ENCODE results near the gene POLR2J2.
"Not testable (repeated sequence)": the region's sequence is repeated elsewhere in the genome, so short reads cannot be mapped to it uniquely, and the experiment has no call there.

The POLR2J2 gene

DNA sequence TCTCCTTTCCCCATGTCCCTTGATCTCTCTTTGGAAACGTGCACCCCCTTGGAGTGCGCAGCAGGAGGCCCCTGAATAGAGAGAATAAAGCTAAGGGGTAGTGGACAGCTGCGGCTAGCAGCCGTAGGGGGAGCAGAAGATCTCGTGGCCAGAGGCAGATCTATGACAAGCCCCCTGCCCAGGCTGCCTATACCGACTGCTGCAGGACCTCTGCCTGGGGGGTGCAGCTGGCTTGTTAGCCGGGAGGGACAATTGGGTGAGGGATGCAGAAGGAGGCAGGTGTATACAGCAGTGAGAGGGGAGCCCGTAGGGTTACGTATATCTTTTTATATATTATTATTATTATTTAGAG is 469 bp upstream of the POLR2J2 start:
- not testable (repeated sequence) for DNase-seq (ENCODE audit: low read depth)

DNA sequence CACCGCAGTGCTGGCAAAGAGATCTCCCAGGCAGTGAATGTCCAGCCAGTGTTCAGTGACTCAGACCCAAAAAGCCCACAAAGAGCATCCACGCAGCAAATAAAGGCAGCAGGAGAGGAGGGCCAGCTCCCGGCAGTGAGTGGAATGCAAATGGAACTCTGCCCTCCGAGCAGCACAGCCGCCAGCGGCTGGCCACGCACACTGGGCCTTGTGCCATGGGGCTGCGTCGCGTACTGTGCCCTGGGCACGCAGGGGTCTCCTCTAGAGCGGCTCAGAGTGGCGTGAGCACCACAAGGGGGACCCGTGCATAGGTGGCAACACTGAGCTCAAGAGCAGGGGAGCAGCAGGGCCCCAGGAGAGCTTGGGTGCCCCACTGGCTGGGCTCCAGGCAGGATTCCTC is 3.9 kb downstream of the POLR2J2 start:
- not testable (repeated sequence) for DNase-seq (ENCODE audit: low read depth)

DNA sequence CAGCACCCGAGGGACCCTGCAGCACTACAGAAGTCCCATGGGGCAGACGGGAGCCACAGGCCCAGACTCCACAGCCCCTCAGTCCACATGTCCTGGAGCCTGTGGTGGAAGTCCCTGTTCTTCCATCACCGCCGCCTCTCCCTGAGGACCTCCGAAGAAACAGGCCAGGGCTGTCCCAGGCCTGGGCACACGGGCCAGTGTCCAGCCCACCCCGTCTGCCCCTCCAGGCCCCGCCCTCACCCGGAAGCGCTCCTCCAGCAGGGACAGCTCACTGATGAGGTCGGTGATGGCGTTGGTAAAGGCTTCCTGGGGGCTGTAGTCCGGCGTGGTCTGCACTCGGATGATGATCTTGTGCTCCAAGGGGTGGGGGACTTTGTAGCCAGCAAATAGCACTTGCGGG is 4.6 kb downstream of the POLR2J2 start:
- DNase-seq (ENCODE audit: low read depth) = not testable (repeated sequence)

DNA sequence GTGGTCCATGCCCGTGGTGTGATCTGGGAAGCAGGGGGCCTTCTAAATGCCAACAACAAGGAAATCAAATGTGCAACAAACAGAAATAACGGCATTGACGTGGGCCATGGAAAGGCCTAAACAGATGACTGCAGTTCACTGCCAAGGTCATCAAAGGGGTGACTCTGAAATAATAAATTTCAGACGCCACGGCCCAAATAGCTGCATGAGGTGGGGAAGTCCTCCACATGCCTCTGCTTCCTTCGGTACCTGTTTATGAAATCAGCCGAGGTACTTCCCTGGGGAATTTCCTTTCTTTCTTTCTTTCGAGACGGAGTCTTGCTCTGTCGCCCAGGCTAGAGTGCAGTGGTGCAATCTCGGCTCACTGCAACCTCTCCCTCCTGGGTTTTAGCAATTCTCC is 6.7 kb downstream of the POLR2J2 start:
- not testable (repeated sequence) for DNase-seq (ENCODE audit: low read depth)

DNA sequence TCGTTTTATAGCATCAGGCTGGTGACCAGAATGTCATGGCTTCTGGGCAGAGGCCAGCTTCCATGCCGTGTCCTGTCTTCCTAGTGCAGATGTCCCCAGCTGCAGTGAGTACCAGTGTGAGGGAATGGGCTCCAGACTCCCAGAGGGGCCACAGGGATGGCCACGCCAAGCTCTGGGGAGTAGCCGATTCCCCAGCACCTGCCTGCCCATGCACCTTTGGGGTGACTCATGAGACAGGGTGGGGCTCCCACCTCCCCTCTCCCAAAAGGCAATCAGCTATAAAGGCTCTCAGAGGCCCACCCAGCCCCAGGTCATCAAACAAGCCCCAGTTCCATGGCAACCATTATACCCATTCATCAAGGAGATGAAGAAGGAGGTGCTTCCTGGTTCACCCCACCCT is 21.5 kb downstream of the POLR2J2 start, which contains the start of gene SPDYE2B:
Gene SPDYE2B, plus strand, starts transcription at position 396 of the 400 bp plus-strand sequence. CDS start 2,030 bp downstream, outside the sequence.
- DNase-seq (ENCODE audit: low read depth) = not testable (repeated sequence)

DNA sequence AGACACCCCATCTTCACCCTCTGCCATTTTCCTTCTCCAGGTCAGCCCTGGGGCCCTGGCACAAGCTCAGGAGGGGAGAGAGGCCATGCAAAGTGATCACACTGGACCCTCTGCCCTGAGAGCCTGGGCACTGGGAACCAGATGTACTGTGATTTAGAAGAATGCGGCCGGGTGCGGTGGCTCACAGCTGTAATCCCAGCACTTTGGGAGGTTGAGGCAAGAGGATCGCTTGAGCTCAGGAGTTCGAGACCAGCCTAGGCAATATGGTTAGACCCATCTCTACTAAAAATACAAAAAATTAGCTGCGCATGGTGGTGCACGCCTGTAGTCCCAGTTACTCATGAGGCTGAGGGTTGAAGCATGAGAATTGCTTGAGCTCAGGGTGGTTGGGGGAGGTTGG is 23.6 kb downstream of the POLR2J2 start:
- not testable (repeated sequence) for DNase-seq (ENCODE audit: low read depth)

DNA sequence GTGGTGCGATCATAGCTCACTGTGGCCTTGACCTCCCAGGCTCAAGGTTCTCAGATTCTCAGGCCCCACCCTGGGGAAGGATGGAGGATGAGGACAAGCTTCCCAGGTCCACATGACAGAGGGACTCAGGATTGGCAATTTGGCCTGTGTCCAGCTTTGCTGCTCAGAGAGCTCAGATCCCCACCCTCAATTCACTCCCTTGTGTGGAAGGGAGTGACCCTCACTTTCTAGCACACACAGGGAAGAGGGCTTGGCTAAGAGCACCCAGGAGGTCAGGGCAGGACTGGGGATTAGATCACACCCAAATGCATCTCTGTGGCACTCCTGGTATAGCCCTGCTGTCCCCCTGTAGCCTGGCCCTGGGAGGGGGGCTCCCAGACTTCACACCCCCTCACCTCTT is 28.1 kb downstream of the POLR2J2 start:
- DNase-seq (ENCODE audit: low read depth) = not testable (repeated sequence)

DNA sequence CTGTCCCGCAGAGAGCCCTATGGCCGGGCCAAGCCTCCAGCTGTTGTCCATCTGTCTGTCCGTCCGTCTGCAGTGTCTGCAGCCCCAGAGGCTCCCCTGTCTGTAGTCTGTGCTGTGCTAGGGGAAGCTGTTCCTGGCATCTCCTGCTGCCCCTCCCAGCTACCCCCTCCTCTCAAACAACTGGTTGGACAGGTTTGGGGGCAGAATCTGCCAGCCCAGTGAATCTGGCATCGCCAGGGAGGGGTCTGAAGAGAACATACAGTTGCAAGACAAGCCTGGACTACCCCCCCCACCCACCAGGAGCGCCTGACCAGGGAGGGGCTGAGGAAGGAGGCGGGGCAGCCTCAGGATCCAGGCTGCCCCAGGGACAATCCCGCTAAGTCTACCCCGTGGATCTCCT is 28.8 kb downstream of the POLR2J2 start, which contains the start of gene UPK3BL1:
Gene UPK3BL1, minus strand, starts transcription at position 101 of the 400 bp plus-strand sequence. Its CDS starts 50 bp downstream, at position 51.
- not testable (repeated sequence) for DNase-seq (ENCODE audit: low read depth)

DNA sequence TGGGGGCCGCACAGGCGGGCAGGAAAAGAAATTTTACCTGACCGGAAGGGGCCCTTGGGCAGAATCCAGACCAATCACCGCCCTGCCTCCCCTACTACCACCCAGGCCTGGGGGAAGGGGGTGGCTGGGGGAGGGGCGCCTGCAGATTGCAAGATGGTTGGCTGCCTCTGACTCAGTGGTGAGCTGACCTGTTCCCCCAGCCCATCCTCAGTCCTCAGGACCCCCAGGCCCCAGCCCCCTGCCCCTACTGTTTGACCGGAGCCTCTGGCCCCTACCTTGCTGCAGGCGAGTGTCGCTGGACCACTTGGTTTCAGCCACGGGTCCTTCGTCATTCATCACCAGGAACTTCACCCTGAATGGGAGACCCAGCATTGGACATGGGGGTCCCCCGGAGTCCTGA is 32.6 kb downstream of the POLR2J2 start:
- DNase-seq (ENCODE audit: low read depth) = not testable (repeated sequence)

DNA sequence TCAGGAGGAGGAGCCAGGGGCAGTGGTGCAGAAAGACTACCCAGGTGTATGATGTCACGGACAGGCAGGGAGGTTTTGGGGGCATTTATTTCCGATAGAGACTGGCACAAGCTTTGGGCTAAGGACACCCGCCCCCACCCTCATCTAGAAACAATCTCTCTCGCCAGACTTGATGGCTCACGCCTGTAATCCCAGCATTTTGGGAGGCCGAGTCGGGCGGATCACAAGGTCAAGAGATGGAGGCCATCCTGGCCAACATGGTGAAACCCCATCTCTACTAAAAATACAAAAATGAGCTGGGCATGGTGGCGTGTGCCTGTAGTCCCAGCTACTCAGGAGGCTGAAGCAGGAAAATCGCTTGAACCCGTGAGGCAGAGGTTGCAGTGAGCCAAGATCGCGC is 34.5 kb downstream of the POLR2J2 start:
- DNase-seq (ENCODE audit: low read depth) = not testable (repeated sequence)

DNA sequence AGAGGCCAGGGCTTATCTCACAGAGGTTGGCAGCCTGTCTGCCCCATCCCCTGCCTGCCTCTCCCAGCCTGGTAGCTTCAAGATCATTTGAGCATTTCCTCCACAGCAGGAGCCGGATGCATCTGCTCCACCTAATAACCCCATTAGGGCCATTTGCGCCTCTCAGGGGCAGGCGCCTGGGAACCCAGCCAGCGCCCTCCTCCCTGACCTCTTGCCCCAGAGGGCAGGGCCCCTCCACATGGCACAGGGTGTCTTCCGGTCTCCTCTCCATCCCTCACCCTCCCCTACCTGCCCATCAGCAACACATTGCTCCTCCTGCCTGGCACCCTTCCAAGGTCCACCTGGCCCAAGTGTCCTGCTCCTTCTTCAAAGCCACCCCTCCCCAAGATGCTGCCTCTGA is 36.1 kb downstream of the POLR2J2 start:
- DNase-seq (ENCODE audit: low read depth) = not testable (repeated sequence)

DNA sequence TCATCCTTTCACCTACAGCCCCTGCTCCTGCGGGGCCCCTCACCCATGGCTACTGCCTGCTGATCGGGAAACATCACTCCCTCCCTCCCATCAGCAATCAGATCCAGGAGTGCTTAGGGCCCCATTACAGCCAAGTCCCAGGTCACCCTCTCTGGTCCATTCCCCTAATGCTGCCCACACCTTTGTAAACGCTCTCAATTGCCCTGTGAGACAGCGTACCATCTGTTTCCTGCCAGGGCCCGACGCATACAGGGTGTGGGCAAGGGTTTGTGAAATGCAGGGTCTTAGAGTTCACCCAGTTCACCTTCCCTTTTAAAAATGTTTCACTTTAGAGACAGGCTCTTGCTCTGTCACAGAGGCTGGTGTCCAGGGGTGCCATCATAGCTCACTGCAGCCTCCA is 37.2 kb downstream of the POLR2J2 start:
- not testable (repeated sequence) for DNase-seq (ENCODE audit: low read depth)

DNA sequence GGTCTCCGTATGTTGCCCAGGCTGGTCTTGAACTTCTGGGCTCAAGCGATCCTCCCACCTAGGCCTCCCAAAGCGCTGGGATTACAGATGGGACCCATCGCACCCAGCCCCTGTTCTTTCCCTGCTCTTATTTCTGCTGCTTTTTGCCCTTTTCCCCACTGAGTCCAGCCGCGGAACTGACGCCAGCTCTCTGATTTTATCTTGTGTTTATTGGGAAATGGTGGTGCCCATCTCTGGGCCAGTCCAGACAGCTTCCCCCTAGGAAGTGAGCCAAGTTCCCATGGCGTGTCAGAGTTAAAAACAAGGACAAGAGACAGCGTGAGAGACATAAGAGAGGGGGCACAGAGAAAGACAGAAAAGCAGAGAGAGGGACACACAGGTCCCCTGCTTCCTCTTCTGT is 40.8 kb downstream of the POLR2J2 start:
- not testable (repeated sequence) for DNase-seq (ENCODE audit: low read depth)

DNA sequence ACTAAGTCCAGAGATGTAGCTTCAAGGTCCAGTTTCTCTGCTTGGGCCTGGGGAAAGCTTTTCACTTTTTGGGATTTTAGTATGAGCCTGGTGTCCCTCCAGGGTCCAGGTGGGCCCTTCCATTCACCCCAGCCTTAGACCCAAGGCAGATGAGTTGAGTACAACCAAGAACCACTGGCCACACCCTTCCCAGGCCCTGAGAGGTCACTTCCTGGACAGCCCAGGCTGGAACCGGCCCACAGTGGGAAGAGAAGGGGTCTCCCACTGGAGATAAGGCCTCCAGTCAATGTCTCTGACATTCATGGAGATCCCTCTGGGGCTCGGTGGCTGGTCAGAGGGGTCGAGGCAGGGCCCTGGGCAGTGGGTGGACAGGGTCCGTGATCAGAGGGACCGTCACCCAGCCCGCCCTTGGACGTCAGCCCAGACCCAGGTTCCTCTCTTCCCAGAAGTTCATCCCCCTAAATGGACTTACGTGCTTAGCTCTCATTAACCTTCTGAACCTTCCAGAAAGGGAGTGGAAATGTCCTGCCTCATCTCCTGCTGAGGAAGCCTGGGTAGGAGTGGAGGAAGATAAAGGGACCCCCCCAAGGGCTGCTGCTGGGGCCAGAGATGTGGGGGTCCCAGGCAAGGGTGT is 44.1 kb downstream of the POLR2J2 start:
- not testable (repeated sequence) for DNase-seq (ENCODE audit: low read depth)

DNA sequence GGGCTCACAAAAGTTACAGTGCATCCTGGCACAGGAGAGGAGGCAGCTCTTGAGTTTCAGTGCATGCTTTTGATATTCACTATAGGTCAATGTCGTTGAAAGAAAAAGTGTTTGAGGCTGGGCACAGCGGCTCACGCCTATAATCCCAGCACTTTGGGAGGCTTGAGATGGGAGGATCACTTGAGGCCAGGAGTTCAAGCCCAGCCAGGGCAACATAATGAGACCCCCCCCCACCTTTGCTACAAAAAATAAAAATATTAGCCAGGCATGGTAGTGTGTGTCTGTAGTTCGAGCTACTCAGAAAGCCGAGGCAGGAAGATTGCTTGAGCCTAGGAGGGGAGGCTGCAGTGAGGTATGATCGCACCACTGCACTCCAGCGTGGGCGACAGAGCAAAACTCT is 53.3 kb downstream of the POLR2J2 start:
- DNase-seq (ENCODE audit: low read depth) = not testable (repeated sequence)

DNA sequence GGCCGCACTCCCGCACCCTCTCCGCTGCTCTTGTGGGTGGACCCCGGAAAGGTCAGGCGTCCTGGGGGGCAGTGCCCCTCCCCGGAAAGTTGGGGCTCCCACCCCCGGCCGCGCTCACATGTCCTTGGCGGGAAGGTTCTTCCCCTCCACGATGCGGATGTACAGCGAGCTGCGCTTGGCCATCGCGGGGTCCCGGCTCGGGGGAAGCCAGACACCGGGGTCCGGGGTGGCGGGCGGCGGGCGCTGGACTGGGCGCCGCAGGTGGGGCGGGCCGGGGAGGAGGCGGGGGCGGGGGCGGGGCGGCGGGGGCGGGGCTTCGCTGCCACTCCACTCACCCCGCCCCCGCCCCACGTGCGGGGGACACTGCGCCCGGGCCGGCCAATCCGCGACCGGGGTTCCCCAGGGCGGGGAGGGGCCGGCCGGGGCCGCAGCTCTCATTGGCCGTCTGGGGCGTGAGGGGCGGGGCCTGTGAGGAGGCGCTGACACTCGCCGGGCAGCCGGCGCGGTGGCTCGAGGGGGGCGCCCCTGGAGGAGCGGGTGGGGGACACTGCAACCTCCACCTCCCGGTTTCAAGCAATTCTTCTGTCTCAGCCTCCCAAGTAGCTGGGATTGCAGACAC is 54.8 kb downstream of the POLR2J2 start, which contains the start of gene RASA4:
Gene RASA4, minus strand, starts transcription at position 250 of the 619 bp plus-strand sequence. Its CDS starts 67 bp downstream, at position 183.
- DNase-seq (ENCODE audit: low read depth) = not testable (repeated sequence)
